ENCODE measurements around the gene IER3. TPM values are rescaled to one million over a fixed set of nuclear protein-coding genes. Genes with fewer than 3 reads are reported as not detected.

Gene IER3
- total and polyA plus RNA-seq, 9 of the 15 experiments (the other 6 are each of a cell fraction or from before 2014, with no cell fraction given): 1.5 to 30.0 (median 11.5) TPM

DNA sequence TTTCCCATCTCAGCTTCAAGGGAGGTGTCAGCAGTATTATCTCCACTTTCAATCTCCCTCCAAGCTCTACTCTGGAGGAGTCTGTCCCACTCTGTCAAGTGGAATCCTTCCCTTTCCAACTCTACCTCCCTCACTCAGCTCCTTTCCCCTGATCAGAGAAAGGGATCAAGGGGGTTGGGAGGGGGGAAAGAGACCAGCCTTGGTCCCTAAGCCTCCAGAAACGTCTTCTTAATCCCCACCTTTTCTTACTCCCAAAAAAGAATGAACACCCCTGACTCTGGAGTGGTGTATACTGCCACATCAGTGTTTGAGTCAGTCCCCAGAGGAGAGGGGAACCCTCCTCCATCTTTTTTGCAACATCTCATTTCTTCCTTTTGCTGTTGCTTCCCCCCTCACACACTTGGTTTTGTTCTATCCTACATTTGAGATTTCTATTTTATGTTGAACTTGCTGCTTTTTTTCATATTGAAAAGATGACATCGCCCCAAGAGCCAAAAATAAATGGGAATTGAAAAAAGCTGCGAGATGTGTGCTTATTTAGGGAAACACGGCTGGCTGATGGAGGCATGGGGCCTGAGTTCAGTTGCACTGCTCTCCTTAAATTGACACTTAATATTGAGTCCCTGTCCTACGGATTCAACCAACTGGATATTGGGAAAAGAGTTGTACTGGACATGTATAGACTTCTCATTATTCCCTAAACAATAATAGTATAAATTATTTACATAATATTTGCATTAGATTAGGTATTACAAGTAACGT, 19.3 kb downstream of the IER3 start (continued):
- TF ChIP-seq ELK1 (CRISPR knock-in tag; IDR thresholded peaks at IDR 0.05): no peak
- no peak for TF ChIP-seq ZNF830 (CRISPR knock-in tag; IDR thresholded peaks at IDR 0.05)
- TF ChIP-seq SMC3 (conservative IDR thresholded peaks at IDR 0.05; ENCODE audit: insufficient read depth, low read depth, low read length): no peak
- TF ChIP-seq ZBTB34 (CRISPR knock-in tag; IDR thresholded peaks at IDR 0.05): no peak
- TF ChIP-seq, protein P1, sequence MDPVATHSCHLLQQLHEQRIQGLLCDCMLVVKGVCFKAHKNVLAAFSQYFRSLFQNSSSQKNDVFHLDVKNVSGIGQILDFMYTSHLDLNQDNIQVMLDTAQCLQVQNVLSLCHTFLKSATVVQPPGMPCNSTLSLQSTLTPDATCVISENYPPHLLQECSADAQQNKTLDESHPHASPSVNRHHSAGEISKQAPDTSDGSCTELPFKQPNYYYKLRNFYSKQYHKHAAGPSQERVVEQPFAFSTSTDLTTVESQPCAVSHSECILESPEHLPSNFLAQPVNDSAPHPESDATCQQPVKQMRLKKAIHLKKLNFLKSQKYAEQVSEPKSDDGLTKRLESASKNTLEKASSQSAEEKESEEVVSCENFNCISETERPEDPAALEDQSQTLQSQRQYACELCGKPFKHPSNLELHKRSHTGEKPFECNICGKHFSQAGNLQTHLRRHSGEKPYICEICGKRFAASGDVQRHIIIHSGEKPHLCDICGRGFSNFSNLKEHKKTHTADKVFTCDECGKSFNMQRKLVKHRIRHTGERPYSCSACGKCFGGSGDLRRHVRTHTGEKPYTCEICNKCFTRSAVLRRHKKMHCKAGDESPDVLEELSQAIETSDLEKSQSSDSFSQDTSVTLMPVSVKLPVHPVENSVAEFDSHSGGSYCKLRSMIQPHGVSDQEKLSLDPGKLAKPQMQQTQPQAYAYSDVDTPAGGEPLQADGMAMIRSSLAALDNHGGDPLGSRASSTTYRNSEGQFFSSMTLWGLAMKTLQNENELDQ (CRISPR knock-in tag; IDR thresholded peaks at IDR 0.05; ENCODE audit: borderline replicate concordance): no peak
- TF ChIP-seq SMARCE1 (IDR thresholded peaks at IDR 0.05): no peak
- TF ChIP-seq ZNF212 (CRISPR knock-in tag; IDR thresholded peaks at IDR 0.05): no peak
- no peak for TF ChIP-seq TCF7L2 (IDR thresholded peaks at IDR 0.05; ENCODE audit: low read depth, low read length)
- no peak for TF ChIP-seq ZFPM2 (CRISPR knock-in tag; IDR thresholded peaks at IDR 0.05)
- TF ChIP-seq NELFE (IDR thresholded peaks at IDR 0.05; ENCODE audit: insufficient read depth, insufficient read length): no peak
- peak; percentile 45; the same call in 1 of the 2 replicates for TF ChIP-seq ZNF445 (CRISPR knock-in tag; IDR thresholded peaks at IDR 0.05; ENCODE audit: low read depth)
- no peak for TF ChIP-seq GATAD2B (IDR thresholded peaks at IDR 0.05; ENCODE audit: borderline replicate concordance)
